NCI-H146 treated with DMSO at 0.1 percent for 48 hours (cell line): ENCODE measurements around the gene ADAT2.

Experiments
- DNase-seq: peaks from one replicate; lab custom pipeline; 2025; ENCODE audit not compliant: unreplicated experiment; lab: John Stamatoyannopoulos, UW

ADAT2 gene

DNA sequence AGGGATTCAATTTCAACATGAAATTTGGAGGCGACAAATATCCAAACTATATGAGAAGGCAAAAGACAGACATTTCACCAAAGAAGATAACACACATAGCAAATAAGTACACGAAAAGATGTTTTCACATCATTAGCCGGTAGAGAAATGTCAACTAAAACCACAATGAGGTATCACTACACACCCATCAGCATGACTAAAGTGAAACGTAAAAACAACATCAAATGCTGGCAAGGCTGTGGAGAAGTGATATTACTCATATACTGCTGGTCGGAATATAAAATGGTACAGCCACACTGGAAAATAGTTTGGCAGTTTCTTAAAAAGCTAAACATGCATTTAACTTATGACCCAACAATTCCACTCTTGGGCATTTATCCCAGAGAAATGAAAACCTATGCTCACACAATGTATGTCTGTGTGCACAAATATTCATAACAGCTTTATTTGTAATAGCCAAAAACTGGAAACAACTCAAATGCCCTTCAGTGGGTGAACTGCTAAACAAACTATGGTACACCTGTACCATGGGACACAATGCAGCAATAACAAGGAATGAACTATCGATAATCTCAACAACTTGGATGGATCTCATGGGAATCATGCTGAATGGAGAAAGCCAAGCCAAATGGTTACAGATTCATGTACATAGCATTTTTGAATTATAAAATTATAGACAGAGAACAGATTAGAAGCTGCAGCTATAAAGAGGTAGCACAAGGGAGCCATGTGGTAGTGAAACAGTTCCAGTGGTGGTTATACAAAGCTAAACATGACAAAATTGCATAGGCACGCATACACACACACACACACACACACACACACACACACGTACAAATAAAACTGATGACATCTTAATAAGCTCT lies 8.6 kb downstream of the ADAT2 start:
- no peak for DNase-seq

DNA sequence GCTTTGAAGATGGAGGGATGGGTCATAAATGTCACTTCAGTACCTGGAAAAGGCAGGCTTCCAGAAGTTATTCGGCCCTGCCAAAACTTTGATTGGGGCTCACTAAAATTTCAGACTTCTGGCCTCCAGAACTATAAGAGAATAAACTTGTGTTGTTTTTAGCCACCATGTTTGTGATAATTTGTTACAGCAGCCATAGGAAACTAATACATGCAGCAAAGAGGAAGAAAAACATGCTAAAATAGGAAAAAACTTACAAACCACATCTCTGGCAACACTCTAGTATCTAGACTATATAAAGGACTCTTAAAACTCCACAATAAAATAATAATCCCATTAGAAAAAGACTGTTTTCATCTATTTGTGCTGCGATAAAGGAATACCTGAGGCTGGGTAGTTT lies 9.5 kb downstream of the ADAT2 start:
- no peak for DNase-seq

DNA sequence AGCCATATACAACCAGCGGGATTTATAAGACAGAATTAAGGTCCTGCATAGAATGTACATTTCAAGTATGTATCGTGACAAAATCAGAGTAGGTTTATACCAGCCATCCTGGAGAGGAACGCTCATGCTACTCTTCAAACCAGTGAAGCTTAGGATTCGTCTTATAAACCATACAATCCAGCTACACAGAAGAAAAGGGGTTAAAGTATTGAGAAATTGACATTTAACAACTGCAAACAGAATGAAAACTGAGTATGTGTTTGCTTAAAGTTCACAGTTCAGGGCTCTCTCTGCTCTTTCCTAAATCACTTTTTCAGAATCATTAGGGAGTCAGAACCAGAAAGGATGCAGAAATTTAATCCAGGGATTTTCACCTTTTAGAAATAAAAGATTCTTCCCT lies 17.9 kb downstream of the ADAT2 start:
- DNase-seq, result no peak

DNA sequence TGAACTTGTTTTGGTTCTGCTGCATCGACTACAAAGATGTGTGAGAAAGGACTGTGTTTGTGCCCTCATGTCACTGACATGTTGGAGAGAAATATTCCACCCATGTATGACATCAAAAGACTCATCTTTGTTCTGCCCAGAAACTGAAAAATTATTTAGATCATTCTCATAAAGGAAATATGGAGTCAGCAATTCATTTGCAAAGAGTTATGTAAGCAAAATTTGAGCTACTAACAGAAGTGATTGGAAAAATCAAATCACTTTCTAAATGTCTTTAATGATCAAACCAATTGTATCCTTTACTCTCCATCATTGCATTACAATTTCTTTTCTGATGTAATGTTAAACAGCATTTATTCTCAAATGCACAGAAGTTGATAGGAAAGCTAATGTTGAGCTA lies 19.3 kb downstream of the ADAT2 start:
- DNase-seq, result no peak

DNA sequence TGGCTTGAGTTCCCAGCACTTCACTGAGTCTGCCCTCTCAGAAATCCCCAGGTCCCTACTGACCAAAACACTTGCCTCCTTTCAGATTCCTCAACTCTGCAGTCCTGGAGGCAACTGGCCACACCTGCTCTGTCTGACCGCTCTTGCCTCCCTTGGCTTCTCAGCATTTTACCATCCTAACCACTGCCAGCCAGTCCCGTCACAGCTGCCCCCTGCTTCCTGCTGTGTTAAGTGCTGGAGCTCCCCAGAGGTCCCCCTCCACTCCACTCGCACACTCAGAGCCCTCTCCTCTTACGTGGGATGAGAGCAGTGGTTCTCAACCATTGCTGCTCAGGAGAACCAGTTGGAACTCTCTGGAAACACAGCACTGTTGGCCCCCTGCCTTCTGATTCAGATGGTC lies 20.5 kb downstream of the ADAT2 start:
- DNase-seq, result no peak

DNA sequence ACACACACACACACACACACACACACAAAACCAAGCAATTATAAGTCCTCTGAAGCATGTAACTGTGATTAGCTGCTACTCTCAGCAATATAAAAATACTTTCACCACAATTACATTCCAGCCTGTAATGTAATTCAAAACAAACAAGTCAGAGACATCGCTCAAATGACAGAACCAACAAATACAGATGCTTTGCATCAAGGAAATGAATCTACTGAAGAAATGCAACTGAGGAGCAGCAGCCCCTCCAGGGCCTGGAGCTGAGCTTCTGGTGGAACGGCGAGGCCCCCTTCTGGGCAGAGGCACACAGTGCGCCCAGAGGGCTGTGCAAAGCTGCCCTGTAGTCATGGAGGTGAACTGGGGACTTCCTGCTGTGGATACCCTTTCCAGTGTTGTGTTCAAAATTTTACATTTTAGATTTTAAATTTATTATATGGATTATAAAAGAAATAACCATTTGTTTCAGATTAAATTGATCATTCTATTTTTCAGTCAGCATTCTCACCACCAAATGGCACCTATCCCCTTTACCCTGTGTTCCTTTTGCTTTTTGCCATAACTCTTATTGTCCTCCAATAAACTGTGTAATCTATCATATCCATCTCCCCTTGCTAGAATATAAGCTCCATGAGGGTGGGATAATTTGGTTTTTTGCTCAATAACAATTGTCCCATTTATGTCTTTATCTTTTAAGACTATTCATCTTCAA lies 23.2 kb downstream of the ADAT2 start:
- DNase-seq, result peak; percentile 51

DNA sequence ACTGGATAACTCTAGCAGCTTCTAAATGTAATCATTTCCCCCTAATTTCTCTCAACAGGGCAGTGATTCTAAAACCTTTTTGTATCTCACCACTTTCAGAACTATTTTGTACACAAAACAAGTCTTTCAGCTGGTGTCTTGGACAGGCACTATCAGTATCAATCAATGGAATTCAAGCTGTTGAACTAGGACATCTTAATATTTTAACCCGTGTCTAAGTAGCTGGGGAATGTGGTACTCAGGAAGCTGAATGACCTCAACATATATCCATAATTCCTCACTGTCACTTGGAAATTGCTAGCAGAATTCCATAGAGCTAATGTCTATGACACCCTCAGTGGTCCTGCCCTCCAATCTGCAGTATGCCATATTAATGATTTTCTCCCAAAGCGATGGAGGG lies 24.5 kb downstream of the ADAT2 start:
- DNase-seq, result no peak

DNA sequence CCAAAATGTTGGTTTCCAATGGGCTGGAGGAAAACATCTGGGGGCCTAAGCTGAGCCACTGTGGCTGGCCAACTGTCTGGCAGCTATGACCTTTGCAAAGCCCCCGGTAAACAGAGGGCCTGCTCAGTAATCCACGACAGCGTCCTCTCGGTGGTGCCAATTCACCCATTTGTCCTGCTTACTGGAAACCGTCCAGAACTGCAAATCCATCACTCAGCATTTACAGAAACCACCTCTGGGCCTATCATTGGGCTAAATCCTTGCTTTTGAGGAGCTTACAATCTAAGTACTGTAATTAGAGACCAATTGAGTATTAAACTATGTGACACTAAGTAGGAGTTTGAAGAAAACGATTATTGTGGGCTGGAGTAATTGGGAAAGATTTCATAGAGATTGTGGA lies 31.0 kb downstream of the ADAT2 start:
- DNase-seq, result no peak

DNA sequence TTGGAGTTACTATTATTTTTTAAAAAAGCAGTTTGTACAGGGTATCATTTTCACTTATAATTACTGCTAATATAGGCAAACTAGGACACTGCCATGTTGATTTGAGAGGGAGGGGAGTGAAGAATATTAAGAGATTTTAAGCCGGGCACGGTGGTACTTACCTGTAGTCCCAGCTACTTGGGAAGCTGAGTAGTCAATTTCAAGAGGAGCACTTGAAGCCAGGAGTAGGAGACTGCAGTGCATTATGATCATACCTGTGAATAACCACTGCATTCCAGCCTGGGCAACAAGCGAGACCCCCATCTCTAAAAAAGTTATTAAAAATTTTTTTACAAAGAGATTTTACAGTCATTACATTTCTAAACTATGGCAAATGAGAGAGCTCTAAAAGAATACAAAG lies 35.7 kb downstream of the ADAT2 start:
- no peak for DNase-seq

DNA sequence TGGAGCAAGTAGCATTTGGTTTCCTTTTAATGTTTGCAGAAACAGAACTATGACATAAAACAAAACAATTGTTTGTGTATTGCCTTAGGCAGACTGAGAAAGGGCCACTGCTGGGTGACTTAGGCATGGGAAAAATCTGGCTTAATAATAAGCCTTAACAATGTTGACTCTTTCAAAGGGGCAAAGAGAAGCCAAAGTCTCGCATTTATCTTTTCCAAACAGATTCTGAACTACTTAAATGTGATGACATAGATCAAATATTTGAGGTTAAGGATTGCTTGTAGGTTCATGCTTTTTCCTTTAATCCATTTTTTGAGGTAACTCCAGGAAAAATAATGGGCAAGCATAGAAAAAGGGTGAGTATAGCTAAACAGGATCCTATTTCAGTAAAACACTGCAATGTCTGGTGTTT lies 39.6 kb downstream of the ADAT2 start:
- DNase-seq, result no peak

DNA sequence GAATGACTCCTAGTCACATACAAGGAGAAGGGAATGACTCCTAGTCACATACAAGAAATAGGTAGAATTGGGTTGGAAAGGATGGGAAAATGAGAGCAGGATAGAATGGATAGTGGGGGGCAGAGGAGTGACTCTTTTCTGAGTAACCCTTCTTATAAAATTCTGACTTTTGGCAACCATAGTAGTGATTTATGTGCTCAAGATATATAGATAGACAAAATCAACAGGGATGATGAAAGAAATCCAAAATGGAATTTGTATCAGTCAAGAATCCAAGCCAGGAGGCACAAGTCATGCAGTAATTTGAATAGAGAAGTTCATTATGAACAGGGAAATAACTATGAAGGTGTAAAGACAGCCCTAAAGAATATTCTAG lies 41.7 kb downstream of the ADAT2 start:
- no peak for DNase-seq

DNA sequence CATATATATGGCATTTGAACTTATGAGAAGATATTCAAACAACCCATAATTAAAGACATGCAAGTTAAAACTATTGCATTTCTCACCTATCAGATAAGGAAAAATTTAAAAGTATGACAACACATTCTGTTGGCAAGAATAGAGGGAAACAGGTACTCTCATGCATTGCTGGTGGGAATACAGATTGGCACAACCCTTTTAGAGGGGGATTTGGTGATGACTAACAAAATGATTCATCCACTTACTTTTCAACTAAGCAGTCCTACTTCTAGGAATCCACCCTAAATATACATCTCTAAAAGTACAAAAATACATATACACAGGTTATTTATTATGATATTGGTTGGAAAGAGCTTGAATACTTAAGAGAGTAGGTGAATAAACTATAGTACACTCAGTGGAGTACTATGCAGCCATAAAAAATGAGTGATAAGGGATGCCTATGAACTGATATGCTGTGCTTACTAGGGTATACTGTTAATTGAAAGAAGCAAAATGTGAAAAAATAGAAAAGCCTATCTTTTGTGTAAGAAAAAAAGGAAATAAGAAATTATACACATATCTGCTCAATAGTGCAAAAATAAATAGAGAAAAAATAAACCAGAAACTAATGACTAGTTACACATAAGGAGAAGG lies 42.2 kb downstream of the ADAT2 start:
- DNase-seq, result no peak

DNA sequence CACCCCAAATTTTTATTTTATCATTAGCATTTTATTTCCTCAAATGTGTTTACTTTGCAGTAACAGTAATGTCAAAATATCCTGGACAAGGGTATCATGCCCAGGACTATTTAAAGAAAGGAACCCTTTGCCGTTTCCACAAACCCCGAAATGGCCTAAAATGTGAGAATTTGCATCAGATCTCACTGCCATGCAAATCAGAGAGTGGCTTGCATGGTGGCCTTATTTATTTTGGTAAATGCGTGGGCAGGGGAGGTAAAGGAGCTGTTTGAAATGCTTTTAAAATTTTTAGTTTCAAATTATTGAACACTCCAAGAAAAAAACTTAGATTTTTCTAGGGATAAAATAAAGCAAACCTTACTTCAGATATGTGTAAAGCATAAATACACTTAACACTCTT lies 43.8 kb downstream of the ADAT2 start:
- no peak for DNase-seq

DNA sequence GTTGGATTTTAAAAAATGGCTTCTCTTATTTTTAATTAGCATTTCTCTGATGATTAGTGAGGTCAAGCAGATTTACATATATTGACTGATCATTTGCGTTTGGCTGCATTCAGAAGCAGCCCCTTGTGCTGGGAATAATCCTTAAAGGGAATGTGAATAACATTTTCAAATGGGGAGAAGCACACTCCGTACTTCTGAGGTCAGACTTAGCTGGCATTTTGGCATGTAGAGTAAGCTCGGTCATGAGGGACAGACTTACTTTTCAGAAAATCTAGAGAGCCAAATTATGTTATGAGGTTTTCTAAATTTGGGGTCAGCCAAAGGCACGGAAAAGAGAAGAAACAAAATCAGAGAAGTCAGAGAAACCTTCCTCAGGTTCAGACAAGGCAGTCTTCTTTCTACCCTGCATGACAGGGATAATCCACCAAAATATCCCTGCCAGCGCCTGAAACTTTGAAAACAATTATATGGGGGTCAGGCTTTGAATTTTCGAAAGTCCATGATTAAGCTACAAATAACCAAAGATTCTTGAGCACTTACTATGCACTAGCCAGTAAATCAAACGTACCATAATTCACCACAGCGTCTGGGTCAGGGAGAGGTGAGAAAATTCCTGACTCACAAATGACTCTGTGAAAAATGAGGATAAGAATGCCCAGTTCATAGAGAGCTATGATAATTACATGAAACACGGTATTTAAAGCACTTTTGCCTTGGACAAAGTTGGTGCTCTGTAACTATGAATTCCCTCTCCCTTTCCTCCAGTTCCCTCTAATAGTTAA lies 44.9 kb downstream of the ADAT2 start:
- DNase-seq, result no peak

DNA sequence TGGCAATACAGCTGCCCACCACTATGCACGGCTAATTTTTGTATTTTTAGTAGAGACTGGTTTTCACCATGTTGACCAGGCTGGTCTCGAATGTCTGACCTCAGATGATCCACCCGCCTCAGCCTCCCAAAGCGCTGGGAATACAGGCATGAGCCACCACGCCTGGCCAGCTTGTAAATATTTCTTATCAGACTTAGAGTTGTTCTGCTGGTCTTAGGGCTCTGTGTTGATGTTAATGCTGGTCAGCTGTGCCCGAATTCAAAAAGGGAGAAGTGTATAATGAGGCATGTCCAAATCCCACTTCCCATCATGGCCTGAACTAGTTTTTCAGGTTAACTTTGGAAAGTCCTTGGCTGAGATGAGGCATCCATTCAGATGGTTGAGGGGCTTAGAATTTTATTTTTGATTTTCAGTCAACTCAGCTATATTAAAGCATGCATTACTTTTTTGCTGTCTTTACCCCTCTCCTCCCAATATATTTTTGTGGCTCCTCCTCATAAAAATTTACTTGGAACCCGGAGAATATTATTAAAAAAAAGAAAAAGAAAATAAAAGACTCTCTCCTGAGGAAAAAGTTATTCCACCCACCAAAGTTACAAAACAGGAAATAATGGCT lies 47.7 kb downstream of the ADAT2 start:
- no peak for DNase-seq

DNA sequence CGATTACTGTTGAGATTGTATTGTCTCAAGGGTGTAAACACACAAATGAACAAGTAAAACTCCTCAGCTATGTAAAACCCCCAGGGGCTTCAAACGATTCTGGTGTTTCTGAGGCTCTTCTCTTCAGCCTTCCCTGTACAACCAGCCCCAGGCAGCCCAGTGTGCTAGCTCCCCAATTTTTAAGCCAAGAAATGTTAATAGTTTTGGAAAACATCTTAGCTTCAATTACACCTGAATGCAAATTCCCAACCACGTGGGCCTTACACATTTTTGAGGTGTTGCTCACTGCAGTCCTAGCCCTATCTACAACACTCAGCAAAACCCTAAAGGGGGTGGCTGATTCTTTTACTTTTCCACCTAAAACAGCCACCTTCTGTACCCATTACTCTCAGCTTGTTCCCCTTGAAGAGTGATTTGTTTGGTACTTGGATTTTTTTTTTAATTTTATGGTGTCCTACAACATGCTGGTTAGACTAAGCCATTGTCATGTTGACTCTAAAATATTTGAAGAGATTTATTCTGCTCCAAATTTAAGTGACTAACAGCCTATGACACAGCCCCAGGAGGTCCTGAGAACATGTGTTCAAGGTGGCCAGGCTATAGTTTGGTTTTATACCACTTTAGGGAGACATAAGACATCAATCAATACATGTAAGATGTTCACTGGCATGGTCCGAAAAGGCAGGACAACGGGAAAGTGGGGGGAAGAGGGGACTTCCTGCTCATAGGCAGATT lies 48.7 kb downstream of the ADAT2 start:
- no peak for DNase-seq

DNA sequence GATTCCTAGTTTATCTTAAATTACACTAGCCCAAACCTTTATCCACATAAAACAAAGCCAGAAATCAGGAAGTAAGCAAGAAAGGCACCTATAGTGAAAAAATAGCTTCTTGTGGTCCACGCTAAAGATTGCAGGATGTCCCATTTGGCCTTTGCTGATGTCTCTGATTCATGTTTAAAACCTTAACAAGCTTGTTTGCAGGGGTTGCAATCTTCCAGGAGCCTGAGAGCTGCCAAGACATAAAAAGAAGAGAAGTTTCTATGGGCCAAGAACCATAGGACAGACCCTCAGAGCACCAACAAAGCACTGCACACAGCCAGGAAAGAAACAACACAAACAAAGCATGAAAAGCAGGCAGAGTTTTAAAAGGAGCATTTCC lies 49.4 kb downstream of the ADAT2 start:
- no peak for DNase-seq

DNA sequence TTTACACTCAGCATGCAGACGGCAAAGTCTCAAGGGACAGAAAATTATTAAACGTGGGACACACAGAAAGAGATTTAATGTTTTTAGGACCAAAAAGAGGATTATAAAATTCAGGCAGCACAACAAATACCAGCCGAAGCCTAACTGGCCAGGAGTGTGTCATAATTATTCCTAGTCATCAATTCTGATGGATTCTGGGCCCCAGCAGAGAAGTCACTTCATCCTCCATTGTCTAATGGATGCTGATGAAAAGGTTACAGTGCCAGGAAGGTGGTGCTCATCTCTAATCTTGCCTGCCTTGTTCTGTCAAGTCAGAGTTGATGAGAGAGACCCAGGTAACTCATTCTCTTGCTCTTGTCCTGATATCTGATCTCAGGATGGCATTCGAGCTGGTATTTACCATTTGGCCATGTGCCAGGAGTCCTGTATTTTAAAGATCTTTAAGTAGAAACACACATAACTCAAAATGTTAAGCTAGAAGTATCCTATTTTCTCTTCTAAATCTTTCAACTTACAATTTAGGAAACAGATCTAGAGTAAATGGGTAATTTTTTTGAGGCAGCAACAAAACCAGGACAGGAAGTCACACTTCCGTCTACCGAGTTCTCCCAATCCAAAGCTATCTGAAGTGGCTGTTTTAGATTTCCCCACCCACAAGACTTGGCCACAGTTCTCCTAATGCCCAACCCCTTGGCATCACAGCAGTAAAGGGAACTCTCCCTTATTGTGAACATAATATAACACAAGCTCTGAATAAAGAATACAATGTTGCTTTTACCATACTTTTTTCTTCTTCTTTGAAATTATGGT lies 50.0 kb downstream of the ADAT2 start:
- peak; percentile 55 for DNase-seq

DNA sequence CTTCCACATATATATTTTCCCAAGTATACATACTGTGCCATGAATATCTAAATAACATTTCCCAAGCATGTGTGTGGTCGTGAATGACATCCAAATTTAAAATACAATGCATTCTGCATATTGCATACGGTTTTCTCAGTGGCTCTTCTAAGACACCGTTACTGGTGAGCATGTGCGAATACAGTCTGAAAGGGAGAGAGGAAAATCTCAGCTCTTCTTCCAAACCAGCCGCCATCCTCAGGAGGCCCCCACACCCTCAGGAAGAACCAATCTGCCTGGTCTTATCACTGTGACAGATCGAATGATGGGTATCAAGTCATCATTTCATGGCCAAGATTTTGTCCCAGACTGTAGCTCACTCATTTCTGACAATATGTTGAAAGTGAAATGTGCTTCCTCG lies 50.7 kb downstream of the ADAT2 start:
- no peak for DNase-seq

DNA sequence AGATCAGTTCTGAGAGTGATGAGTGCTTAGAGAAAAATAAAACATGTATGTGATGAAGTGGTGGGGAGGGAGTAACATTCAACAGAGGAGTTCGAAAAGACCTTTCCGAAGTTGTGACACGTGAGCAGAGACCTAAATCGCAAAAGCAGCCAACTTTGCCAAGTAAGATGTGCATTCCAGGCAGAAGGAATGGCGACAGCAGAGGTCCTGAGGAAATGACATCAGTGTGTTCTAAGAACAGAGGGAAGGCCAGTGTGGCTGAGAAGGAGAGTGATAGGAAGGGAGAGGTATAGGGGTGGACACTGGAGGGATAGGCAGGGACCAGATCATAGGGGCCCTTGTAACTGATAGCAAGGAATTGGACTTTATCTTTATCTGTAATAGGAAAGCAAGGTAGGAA lies 51.3 kb downstream of the ADAT2 start:
- no peak for DNase-seq
